HG03520 (cell line): ENCODE data around the gene COL19A1.
"Not testable (repeated sequence)": the region's sequence is repeated elsewhere in the genome, so short reads cannot be mapped to it uniquely, and the experiment has no call there.

ENCODE experiments used
- ATAC-seq: cut with Tn5 transposase; IDR thresholded peaks from one replicate; pipeline ENCODE4 v1.9.1; 2021; ENCODE audit warnings: mild to moderate bottlenecking, moderate library complexity; ENCODE audit not compliant: unreplicated experiment

COL19A1 gene

GRCh38 chr6:69954733-69955132, 88.4 kb downstream of the COL19A1 start:
- no peak for ATAC-seq

GRCh38 chr6:69957985-69958559, 91.7 kb downstream of the COL19A1 start:
- no peak for ATAC-seq

- no peak for ATAC-seq
These were observed 92.6 kb downstream of the COL19A1 start for GRCh38 chr6:69958978-69959377.

GRCh38 chr6:69965974-69966373, 99.6 kb downstream of the COL19A1 start:
- not testable (repeated sequence) for ATAC-seq

GRCh38 chr6:69973138-69973537, 106.8 kb downstream of the COL19A1 start:
- no peak for ATAC-seq

- ATAC-seq, result no peak
These were observed 107.4 kb downstream of the COL19A1 start for GRCh38 chr6:69973763-69974162.

DNA sequence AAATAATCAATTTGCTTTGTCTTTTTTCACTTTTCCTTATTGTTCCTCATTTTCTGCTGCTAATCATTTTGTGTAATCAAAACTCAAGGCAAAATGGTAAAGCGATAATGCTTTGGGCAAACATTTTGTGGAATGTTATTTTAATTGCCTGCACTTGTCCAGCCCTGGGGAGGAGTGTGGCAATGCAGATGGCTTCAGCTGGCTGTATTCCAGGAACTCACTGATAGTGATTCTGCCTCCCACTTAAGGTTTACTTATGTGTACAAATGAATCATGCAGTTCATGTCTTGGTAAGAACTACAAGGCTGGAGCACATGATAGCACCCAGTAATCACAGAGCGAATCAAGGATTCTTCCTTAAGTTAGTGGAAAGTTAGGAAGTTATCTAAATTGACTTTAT, 107.8 kb downstream of the COL19A1 start:
- ATAC-seq, result no peak

DNA sequence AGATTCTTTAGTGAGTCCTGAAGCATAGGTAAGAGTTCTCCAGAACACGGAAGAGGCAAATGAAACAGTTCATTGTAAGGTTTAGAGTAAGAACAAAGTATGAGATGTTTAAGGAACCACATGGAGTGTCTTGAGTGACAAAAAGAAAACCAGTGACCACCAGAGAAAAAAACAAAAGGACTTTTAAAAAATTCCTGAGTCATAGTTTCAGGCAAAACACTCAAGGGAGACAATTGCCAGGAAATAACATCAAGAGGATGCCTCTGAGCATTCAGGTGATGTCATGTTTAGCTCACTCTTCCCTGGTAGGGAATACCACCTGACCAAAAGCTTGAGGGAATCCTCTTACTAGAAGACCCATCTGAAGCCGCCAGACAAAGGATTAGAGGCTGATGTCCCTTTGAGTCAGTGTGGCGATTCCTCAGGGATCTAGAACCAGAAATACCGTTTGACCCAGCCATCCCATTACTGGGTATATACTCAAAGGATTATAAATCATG, 110.3 kb downstream of the COL19A1 start:
- ATAC-seq, result no peak

DNA sequence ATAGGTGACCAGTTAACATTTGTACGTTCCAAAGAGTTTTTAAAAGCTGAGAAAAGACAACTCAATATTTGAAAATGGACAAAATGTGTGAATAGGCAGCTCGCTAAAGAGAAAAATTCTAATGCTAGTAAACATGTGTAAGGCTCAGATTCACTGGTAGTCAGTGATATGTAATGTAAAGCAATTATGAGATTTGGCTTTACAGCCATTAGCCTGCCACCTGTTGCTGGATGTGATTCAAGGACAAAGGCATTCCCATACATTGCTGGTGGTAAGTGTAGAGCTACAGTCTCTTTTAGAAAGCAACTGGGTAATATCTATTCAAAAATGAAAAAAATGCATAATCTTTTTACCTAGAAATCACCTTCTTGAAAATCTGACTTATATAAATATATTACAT, 114.3 kb downstream of the COL19A1 start:
- no peak for ATAC-seq

DNA sequence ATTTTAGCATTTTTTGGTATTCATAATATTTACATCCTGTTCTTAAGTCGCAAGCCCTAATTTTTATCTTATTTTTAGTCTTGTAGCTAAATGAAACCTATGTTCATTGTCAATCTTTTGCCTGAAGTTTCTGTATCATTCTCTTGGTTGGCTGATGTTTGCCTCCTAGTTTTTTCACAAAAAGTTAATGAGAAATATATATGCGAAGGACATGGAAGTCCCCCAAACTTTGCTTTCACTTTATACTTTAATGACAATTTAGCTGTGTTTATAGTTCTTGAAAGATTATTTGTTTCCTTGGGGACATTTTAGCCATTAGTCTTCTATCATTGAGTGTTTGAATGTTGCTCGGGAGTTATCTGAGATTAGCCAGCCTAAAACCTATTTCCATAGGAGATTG, 118.2 kb downstream of the COL19A1 start:
- ATAC-seq, result no peak

- ATAC-seq, result peak; percentile 53
These were observed 118.8 kb downstream of the COL19A1 start for GRCh38 chr6:69985180-69985579.

DNA sequence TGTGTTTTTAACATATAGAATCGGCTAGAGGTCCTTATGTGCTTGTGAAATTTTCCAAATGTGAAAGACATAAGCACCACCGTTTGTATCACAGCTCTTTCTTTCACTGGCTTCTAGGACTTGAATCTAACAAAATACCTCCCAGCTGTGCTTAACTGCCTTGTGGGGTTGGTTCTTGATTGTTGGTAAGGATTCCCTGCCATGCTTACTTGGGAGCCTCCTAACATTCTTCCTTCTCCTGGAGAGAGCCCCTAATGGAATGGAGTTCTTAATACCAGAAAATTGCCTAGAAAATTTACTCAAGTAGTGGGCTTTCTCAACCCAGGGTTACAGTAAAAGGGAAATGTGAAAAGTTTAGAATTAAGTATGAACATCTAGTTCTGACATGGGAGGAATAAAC, 121.2 kb downstream of the COL19A1 start:
- no peak for ATAC-seq

GRCh38 chr6:69988458-69989126, 122.2 kb downstream of the COL19A1 start:
- peak; percentile 66 for ATAC-seq

DNA sequence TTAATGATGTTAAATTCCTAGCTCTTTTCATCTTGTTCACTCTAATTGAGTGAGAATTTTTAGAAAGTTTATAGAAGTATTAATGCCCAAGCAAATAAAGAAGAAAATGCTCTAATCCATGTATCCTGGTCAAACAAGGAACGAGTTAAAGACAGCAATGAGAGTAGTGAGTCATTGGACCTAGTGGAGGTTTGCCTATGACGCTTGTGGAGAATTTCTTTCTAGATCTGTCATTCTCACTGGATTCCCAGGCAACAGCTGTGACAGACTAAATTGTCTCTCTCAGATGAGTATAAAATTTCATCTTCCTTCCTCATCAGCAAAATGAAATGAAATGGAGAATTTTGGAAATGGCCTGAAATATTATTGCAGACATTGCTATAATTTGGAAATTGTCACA, 127.9 kb downstream of the COL19A1 start:
- ATAC-seq, result no peak

- no peak for ATAC-seq
These were observed 141.8 kb downstream of the COL19A1 start for GRCh38 chr6:70008189-70008588.

DNA sequence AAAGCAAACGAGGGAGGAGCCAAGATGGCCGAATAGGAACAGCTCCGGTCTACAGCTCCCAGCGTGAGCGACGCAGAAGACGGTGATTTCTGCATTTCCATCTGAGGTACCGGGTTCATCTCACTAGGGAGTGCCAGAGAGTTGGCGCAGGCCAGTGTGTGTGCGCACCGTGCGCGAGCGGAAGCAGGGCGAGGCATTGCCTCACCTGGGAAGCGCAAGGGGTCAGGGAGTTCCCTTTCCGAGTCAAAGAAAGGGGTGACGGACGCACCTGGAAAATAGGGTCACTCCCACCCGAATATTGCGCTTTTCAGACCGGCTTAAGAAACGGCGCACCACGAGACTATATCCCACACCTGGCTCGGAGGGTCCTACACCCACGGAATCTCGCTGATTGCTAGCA, 144.0 kb downstream of the COL19A1 start:
- ATAC-seq, result not testable (repeated sequence)

DNA sequence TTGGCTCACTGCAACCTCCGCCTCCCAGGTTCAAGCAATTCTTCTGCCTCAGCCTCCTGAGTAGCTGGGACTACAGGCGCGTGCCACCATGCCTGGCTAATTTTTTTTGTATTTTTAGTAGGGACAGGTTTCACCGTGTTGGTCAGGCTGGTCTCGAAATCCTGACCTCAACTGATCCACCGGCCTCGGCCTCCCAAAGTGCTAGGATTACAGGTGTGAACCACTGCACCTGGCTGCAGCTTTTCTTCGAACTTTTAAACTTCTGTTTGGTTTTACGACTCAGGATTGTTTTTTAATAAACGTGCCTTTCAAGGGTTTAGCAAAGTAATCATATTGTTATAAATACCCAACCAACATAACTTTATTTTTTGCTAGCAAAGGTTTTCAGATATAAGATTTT, 156.8 kb downstream of the COL19A1 start:
- not testable (repeated sequence) for ATAC-seq

DNA sequence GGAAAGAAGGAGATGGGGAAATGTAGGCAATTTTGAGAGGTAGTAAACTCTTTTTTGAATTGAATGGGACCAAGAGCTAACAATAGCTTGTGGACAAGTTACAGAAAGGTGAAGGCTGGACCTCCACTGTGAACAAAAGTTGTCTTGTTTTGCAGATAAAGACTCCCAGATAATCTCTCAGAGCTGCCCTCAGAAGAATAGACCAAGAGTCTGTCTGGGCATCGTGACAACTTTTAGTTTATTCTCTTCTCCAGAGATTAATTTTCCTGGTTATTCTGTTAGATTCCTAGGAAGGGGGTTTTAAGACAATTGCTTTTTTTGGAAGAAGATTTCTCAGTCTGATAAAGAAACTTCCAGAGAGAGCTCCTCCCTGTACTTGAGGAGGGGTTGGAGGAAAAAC, 161.9 kb downstream of the COL19A1 start:
- ATAC-seq, result no peak

- ATAC-seq, result no peak
These were observed 162.6 kb downstream of the COL19A1 start for GRCh38 chr6:70028926-70029325.

DNA sequence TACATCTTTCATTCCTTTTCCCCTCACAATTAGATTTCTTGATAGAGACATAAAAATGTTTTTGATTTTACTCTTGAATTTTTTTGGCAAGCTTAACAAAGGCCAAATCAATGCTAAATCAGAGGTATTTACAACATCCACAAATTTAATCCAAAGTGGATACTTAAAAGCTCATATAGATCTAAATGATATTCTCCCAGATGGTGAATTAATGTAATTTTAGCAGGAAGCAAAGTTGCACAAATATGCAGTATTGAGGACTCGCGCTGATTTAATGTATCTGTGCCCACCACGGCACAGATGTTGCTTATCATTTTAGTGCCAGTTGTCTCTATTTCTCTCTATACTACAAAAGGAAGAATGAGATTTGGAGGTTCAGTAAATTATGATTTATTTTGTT, 167.4 kb downstream of the COL19A1 start:
- no peak for ATAC-seq

DNA sequence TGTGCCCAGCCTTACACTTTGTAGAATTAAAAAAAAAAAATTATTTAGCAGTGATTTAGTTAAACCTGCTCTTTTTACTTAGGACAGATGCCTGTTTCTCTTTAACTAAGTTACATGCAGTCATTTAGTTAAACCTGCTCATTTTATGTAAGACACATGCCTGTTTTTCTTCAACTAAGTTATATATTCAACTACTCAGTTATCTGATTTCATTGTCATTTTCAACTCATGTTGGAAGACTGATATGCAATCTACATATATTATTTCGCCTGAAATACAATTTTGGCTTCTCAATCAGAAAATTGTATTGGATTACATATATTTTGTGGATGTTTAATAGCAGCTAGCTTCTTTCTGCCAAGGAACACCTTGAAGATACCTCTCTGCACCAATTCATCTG, 171.1 kb downstream of the COL19A1 start:
- no peak for ATAC-seq

DNA sequence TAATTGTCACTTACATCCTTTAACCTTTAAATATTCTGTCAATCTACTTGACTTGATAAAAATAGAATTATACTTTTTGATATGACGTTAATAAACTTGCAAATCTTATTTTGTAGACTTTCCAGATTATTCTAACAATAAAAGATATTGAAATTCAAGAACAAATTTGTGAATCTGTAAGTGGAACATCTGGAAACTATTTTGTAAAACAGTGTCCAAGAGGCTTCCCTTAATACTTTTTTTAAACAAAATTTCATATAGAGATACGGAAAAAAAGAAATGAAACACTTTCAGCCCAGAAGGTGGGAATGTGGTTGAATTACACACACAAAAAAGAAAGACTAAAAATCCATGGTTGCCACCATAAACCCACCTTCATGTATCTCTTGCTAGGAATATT, 174.4 kb downstream of the COL19A1 start:
- no peak for ATAC-seq

- no peak for ATAC-seq
These were observed 175.1 kb downstream of the COL19A1 start for GRCh38 chr6:70041411-70041810.
